Glomerular visceral epithelial cell (primary cell): Measurements from ENCODE around the gene RHOBTB1.
A peak's percentile ranks its signal among the peaks of the same experiment; 100 is the strongest.

Experiments
- DNase-seq: peaks from one replicate; pipeline ENCODE4 v3.0.0-alpha.2; 2016; ENCODE audit errors: extremely low spot score

RHOBTB1 gene

GRCh38 chr10:60964257-60965235 is 20.6 kb upstream of the RHOBTB1 start:
- peak; percentile 78 for DNase-seq

- DNase-seq: peak; percentile 44
These were observed 19.7 kb upstream of the RHOBTB1 start for GRCh38 chr10:60963441-60964256.

DNA sequence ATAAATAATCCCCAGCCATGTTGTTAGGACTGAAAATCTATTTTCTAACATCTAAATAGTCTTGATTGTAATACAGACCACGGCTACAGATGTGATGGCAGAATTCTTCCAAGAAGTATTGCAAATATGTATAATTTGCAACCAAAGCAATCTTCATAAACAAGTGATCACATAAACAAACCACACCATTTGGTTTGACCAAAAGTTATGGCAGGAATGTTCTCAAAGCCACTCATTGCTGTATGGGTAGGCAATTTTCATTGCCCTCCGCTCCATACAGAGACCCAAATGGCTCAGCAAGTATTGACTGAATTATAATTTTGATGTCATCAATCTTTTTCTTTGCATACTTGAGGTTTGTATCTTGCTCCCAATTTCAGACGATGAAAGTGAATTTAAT is 19.0 kb upstream of the RHOBTB1 start:
- peak; percentile 16 for DNase-seq

DNA sequence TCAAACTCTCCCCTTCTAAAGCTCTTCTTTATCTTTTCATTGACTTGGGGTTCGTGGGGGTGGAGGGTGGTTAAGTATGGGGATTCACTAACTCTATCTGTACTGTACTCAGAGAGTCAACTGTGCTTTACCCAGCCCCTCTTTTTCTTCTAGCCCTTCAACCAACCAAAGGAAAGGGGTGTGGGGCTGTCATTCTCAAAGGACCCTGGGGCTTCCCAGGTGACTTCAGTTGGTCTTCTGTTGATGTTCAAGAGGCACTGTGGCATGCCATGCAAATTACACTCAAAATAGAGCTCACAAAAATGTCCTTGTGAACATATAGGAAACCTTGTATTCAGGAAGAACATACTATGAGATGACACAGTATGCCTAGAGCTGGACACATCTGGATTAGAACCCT is 16.9 kb upstream of the RHOBTB1 start:
- no peak for DNase-seq

DNA sequence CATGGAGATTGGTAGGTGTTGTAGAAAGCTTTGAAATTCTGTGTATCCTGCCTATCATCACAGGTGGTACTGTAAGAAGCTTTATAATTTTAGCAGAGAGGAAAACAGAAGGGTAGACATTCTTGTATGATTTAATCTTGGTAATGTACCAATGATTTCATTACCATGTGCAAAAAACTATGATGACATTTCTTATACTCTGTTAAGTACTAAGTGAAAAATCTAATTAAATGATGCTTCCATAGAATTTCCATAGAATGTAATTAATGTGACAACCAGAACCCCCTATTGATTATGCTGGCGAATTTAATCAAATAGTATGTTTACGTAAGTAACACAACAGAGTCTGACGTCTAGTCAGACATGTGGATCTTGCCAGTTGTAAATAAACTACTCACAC is 16.0 kb upstream of the RHOBTB1 start:
- DNase-seq: no peak

DNA sequence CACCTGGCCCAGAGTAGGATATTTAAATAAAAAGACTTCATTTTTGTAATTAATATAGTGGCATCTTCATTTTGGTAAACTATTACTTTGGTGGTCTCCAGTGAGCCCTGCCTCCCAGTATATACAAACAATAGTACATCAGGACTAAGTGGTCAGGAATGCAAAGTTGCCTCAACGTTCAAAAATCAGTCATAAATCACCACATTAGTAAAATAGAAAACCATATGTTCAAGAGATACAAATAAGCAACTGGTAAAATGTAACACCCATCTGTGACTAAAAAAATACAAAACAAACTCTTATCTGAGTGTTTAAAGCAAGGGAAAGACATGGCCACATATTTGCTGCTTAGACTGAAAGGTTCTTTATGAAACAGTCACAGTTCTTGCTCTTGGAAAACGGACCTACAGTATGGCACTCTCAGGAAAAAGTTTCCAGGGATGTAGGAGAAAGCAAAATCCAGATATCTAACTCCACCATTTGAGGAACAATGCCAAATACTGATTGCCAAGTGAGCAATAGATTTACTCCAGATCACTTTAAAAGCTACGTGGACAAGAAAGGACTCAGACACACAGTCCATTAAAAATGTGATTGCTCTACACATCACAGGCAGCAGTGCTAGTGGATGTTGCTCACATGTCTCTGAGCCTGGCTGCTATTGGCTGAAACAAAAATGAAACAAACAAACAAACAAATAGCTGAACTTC is 15.1 kb upstream of the RHOBTB1 start:
- no peak for DNase-seq

GRCh38 chr10:60957667-60958221 is 13.8 kb upstream of the RHOBTB1 start:
- no peak for DNase-seq

DNA sequence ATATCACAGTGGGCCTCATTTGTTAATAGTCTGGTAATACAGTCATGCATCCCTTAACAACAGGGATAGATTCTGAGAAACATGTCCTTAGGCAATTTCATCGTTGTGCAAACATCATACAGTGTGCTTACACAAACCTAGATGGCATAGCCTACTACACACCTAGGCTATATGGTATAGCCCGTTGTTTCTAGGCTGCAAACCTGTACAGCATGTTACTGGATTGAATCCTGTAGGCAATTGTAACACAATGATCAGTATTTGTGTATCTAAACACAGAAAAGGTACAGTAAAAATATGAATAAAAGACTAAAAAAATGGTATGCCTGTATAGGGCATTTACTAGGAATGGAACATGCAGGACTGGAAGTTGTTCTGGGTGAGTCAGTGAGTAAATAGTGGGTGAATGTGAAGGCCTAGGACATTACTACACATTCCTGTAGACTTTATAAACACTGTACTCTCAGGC is 12.0 kb upstream of the RHOBTB1 start:
- peak; percentile 27 for DNase-seq

DNA sequence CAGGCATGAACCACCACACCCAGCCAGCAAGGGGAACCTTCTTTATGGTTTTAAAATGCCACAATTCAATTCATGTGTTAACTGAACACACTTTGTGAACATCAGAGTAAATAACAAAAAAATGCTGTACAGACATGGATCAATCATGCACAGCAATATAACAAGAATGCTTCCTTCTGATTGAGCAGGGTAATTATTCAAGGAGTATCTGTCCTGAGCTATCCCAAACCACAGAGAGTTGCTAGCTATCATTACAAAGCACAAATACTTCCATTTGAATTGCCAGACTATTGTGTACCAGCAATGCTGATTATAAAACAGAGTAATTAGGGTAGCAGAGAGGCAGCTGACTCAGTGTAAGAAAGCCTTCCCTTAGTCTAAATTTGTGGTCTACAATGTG is 11.3 kb upstream of the RHOBTB1 start:
- DNase-seq: no peak

DNA sequence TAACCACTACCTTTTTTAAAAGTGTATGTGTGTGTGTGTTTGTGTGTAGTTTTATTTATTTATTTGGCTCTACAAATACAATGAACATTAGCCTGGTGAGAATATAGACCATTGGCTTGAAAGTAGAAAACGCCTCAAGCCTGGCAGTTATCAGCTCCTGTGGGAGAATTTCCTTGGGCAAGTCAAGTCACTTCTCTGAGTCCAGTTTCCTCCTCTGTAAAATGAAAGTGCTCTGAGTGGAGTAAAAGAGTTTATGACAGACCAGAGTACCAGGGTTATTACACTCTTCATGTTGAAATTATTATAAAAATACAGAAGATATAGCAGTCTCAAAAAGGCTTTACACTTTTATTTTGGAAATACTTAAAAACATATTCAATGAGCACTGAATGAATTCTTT is 10.1 kb upstream of the RHOBTB1 start:
- no peak for DNase-seq

- DNase-seq: no peak
These were observed 9.4 kb upstream of the RHOBTB1 start for GRCh38 chr10:60953420-60953819.

DNA sequence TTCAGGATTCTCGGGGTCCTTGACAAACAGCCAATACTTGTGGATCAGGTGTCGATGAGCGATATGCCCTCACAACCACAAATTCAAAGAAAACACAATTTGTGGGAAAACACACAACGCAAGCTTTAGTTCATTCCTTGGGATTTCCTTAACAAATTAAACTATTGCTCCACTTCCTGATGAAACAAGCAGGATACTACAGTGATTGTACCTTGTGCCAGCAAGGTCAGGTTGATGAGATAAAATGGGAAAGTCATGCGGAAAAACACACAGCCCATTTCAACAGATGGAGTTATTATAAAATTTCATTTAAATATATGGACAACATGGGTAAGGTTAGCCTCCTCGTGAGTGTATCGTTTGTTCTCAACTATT is 8.8 kb upstream of the RHOBTB1 start:
- DNase-seq: no peak

GRCh38 chr10:60952067-60952845 is 8.3 kb upstream of the RHOBTB1 start:
- no peak for DNase-seq

DNA sequence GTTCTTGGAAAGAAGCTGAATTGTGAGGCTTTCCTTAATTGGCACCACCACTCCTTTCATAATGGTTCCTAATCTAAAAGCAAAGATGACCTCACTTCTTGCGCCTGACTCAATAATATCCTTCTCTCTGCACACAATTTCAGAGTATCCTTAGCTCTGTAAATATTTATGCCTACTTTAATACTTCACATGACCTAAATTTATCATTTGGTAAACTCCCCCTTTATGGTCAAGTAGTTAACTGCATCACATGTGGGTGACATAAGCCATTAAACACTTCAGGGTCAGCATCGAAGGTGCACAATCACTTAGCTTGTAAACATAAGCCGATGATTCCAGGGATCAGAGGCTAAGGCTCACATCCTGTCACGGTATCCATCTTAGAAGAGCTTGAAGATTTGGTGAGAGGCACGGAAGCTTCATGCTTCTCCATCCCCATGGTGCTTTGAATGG is 7.3 kb upstream of the RHOBTB1 start:
- no peak for DNase-seq

GRCh38 chr10:60950300-60950699 is 6.3 kb upstream of the RHOBTB1 start:
- DNase-seq: no peak

GRCh38 chr10:60948851-60949250 is 4.9 kb upstream of the RHOBTB1 start:
- no peak for DNase-seq

GRCh38 chr10:60944910-60945297 is 919 bp upstream of the RHOBTB1 start:
- DNase-seq: no peak

DNA sequence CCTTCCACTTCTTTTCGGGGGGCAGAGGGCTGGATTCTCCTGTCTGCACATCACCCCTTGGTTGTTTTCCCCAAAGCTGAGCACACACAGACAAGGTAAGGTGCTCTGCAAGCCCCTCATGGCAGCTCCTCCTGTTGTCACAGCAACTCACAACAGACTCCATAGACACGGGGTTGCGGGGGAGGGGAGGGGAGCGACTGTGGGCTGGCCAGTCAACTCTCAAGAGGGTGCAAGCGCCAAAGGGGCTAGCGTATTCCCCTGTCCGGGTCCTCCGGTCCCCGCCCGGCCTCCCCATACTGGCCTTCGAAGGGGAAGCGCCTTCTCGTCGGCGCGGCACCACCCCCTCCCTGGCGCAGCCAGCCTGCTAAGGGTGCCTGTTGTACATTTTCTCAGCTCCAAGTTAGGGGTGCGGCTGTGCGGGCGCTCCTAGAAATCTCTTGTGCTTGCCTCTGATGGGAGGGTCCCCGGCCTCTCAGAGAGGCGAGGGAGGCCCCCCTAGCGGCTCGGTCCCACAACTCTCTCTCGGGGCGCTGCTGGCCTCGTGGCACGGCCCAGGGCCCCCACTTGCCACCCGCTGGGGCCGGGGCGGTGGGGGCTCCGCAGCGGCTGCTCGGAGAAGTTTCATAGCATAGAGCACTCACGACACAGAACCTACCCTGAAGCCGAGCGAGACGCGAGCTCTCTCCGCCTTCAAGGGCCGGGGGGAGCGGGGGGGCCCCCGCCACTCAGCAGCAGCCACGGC is 498 bp downstream of the RHOBTB1 start:
- peak; percentile 64 for DNase-seq

DNA sequence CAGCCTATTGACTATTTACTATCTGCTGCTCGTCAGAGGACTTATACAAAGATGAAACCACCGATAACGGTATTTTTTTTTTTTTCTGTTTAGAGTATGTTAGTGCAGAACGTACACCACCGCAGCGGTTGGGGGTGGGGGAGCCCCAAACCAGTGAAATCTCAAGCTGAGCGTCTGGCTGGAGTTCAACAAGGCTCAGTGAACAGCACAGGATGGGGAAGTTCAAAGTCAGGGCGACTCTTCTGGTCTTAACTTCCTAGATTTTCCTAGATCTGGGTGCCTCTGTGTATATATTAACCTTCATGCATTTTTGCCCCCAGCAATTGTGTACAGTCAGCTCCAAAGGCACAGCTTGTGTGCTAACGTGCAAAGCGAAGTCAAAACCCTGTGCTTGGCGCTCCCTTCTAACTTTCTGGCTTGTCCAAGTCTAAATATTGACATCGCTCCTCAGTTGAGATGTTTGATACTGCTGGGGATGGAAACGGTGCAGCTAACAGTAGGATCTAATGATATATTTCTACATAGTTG is 1.1 kb downstream of the RHOBTB1 start:
- DNase-seq: peak; percentile 39
